Measurements from ENCODE around the gene THBS1.

THBS1 gene

GRCh38 chr15:39640665-39641064, 59.8 kb downstream of the THBS1 start:
- no peak for DNase-seq

GRCh38 chr15:39641191-39641889, 60.5 kb downstream of the THBS1 start:
- DNase-seq: peak in 1 of 2 donors; percentile 44

GRCh38 chr15:39642011-39642640, 61.2 kb downstream of the THBS1 start:
- no peak for DNase-seq

- no peak for DNase-seq
Measured at GRCh38 chr15:39643727-39644126, 62.8 kb downstream of the THBS1 start.

- no peak for DNase-seq
Measured at GRCh38 chr15:39644136-39644535, 63.3 kb downstream of the THBS1 start.

GRCh38 chr15:39645138-39645975, 64.5 kb downstream of the THBS1 start:
- no peak for DNase-seq

- DNase-seq: no peak
Measured at GRCh38 chr15:39645976-39646257, 65.0 kb downstream of the THBS1 start.

GRCh38 chr15:39646425-39646824, 65.5 kb downstream of the THBS1 start:
- DNase-seq: no peak
